Common myeloid progenitor, CD34-positive (primary cell): Measurements from ENCODE around the gene TBX5.
"Not testable (repeated sequence)": the region's sequence is repeated elsewhere in the genome, so short reads cannot be mapped to it uniquely, and the experiment has no call there.

Experiments used
- CTCF ChIA-PET: fragments of 350-600 bp; sonication (Branson Sonifier 250); formaldehyde crosslinking; loops from one replicate; lab custom pipeline; 2021; ENCODE audit warnings: antibody characterized with exemption; lab: Charles Lee
- POLR2A ChIA-PET: fragments of 350-600 bp; sonication (Branson Sonifier 250); formaldehyde crosslinking; loops from one replicate; lab custom pipeline; 2021; ENCODE audit warnings: antibody characterized with exemption; lab: Charles Lee
- DNase-seq, 3 donors: peaks; one replicate each; pipeline versions ENCODE4 v3.0.0 to v3.0.0-alpha.2; 2013
- H3K27ac ChIP-seq, 2 experiments: 1 replicate in 1 of 2; 2 replicates in 1 of 2; pipeline ENCODE4 v1.7.0; 2013; ENCODE audit warnings: inconsistent platforms in 2 of 2, low read length in 2 of 2, mild to moderate bottlenecking in 2 of 2, low read depth in 1 of 2, moderate library complexity in 1 of 2; ENCODE audit not compliant: severe bottlenecking in 2 of 2, insufficient read depth in 1 of 2, poor library complexity in 1 of 2
- H3K27me3 ChIP-seq, 5 experiments: replicated peaks in 2 of 5; 1 replicate in 3 of 5; 2 replicates in 2 of 5; pipeline versions ENCODE4 v1.6.1 to v1.7.0; 2013; ENCODE audit warnings: low read length in 4 of 5, mild to moderate bottlenecking in 2 of 5, moderate library complexity in 2 of 5, inconsistent platforms in 1 of 5; ENCODE audit not compliant: insufficient read depth in 5 of 5, control insufficient read depth in 4 of 5
- H3K36me3 ChIP-seq, 4 experiments: 1 replicate in 2 of 4; 2 replicates in 2 of 4; pipeline versions ENCODE4 v1.6.1 to v1.7.0; 2013; ENCODE audit warnings: low read length in 3 of 4, control low read depth in 1 of 4, mild to moderate bottlenecking in 1 of 4; ENCODE audit not compliant: control insufficient read depth in 4 of 4, insufficient read depth in 4 of 4
- H3K4me1 ChIP-seq, 4 experiments: 1 replicate in 3 of 4; 2 replicates in 1 of 4; pipeline versions ENCODE4 v1.6.1 to v1.7.1; 2013; ENCODE audit warnings: low read length in 3 of 4, mild to moderate bottlenecking in 3 of 4, control low read depth in 1 of 4, inconsistent platforms in 1 of 4, moderate library complexity in 1 of 4; ENCODE audit not compliant: control insufficient read depth in 4 of 4, insufficient read depth in 4 of 4; ENCODE audit errors: control extremely low read depth in 1 of 4
- H3K4me3 ChIP-seq, 7 experiments: 1 replicate in 4 of 7; 2 replicates in 3 of 7; pipeline versions ENCODE4 v1.5.1 to v1.7.0; 2013; ENCODE audit warnings: mild to moderate bottlenecking in 7 of 7, low read length in 6 of 7, moderate library complexity in 6 of 7, inconsistent platforms in 2 of 7, low read depth in 2 of 7, control low read depth in 1 of 7; ENCODE audit not compliant: insufficient read depth in 4 of 7, control insufficient read depth in 1 of 7; ENCODE audit errors: extremely low read depth in 1 of 7
- H3K9me3 ChIP-seq, 5 experiments: 1 replicate in 4 of 5; 2 replicates in 1 of 5; pipeline versions ENCODE4 v1.6.1 to v1.7.1; 2013; ENCODE audit warnings: low read length in 4 of 5, mild to moderate bottlenecking in 2 of 5, inconsistent platforms in 1 of 5, low read depth in 1 of 5, moderate library complexity in 1 of 5; ENCODE audit not compliant: control insufficient read depth in 4 of 5, insufficient read depth in 2 of 5; ENCODE audit errors: control extremely low read depth in 1 of 5
- WGBS: methylation state at CpG from one replicate; pipeline ENCODE4 v1.1.5; 2013; ENCODE audit not compliant: insufficient coverage; 5-methylcytosine and 5-hydroxymethylcytosine counted together

Gene TBX5

DNA sequence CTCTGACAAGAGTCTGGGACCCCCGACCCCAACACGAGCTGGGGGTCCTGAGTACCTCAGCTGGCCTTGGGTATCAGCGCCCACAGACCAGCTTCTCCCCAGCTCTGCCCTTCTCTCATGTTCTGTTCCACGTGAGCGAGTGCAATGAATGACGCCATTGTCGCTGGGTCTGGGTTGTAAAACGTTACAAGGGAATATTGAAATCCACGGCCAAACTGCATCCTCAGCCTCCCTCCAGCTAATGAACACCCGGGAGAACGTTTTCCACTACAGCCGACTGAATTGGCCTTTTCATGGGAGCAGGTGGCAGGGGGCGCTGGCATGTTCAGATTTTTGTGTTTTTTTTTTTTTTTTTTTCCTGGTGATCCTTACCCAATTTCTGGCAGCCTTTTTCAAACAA, 34.7 kb downstream of the TBX5 start:
- POLR2A ChIA-PET: no interaction called here

DNA sequence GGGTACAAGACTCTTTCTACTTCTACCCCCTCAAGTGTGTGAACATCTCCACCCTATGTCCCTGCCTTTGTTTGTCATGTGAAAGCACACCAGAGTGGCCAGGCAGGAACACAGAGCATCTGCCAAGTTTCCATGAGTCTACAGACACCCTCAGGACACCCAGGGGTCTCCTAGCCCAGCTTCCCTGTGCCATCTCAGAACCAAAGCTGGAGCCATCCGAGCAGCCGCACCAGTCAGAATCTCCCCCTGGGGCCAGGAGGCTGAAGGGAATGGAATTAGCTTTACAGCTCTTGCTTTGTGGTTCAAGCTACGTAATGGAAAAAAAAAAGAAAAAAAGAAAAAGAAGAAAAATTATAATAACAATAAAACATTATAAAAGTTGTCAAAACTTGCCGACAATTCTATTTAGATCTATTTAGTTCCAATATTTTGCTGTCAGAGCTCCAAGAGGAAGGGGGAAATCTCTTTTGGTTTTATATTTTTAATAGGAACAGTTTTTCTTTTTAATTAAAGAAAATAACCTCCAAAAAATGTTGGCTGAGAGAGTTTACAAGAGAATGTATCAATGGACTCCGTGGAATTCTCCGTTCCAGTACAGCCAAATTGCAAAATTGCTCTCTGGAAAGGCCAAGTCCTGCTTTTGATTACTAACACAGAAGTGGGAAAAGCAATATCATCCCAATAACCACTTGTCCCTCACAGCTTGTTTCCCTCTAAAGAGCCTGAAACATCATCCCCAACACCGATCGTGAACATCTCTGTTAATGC, 37.1 kb downstream of the TBX5 start:
- CTCF ChIA-PET: no interaction called here
- DNase-seq: no peak
- Histone ChIP-seq H3K36me3 (no peaks in the 10 kb centered on the region), H3K4me3 (no peak overlapping the region), H3K27ac (no peak overlapping the region), H3K9me3 (peaks cover 0 to 4% (median 0%) of the 10 kb centered on the region in 5 experiments), H3K4me1 (no peaks in the 10 kb centered on the region), H3K27me3 (peaks cover 0 to 8% (median 0%) of the 10 kb centered on the region in 5 experiments)
- POLR2A ChIA-PET: interaction anchor here (0.6 kb wide), 2 partner anchors 49 to 1303 kb away, joined by 3 to 4 read pairs; no protein-coding TSS in a partner anchor
- 88% methylated on average over 4 of the region's 8 CpGs for WGBS

More for the DNA sequence above, 34.7 kb downstream of the TBX5 start:
- Histone ChIP-seq H3K27me3 (peaks cover 0 to 8% (median 0%) of the 10 kb centered on the region in 5 experiments), H3K4me1 (no peaks in the 10 kb centered on the region), H3K4me3 (no peak overlapping the region), H3K27ac (no peak overlapping the region), H3K9me3 (peaks cover 0 to under 1% (median 0%) of the 10 kb centered on the region in 5 experiments), H3K36me3 (no peaks in the 10 kb centered on the region)
- WGBS: 78% methylated on average over 9 of the region's 13 CpGs
- CTCF ChIA-PET: no interaction called here
- DNase-seq: no peak

DNA sequence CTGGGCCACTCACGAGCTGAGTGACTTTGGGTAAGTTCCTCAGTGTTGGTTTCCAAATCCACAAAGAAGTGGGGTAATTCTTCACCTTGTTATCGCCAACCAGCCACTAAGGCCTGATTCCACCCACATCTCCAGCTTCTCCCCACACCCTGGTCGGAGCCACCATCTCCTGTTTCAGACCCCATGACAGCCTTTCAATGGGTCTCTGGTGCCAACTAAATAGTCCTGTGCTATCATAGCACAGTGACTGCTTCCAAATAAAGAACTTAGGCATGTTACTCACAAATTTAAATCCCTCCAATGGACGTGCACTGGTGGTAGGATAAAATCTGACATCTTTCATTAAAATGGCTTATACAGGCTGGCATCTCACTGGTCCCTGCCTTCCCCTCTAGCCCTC, 44.0 kb downstream of the TBX5 start:
- ChIA-PET CTCF (no interaction called here), POLR2A (no interaction called here)
- WGBS: 77% methylated on average over 4 of the region's 4 CpGs
- no peak for DNase-seq
- Histone ChIP-seq H3K4me3 (no peak overlapping the region), H3K27me3 (peaks cover 0 to 5% (median 2%) of the 10 kb centered on the region in 5 experiments), H3K4me1 (no peaks in the 10 kb centered on the region), H3K36me3 (no peaks in the 10 kb centered on the region), H3K27ac (no peak overlapping the region), H3K9me3 (peaks cover 0 to 4% (median 0%) of the 10 kb centered on the region in 5 experiments)

DNA sequence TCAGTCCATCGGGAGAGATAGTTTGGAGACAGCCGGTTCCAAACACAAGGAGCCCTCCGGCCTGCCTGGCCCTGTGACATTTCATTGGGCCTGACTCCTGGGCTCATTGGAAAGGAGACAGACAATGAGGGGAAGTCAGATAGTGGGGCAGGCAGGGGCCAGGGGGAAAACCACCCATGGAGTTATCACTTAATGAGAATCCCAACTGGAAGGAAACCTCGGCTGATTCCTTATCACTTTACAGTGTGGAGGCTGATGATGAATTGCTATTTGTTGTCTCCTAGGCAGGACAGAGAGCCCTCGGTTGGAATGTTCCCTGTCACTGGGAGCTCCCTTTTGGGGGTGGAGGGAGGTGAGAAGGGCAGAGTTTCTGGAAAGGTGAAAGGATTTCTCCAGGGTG, 44.4 kb downstream of the TBX5 start:
- Histone ChIP-seq H3K4me3 (no peak overlapping the region), H3K4me1 (no peaks in the 10 kb centered on the region), H3K27ac (no peak overlapping the region), H3K27me3 (peaks cover 0 to 5% (median 2%) of the 10 kb centered on the region in 5 experiments), H3K36me3 (no peaks in the 10 kb centered on the region), H3K9me3 (peaks cover 0 to 4% (median 0%) of the 10 kb centered on the region in 5 experiments)
- DNase-seq: no peak
- CTCF ChIA-PET: no interaction called here
- POLR2A ChIA-PET: no interaction called here
- 29% methylated on average over 4 of the region's 5 CpGs for WGBS

DNA sequence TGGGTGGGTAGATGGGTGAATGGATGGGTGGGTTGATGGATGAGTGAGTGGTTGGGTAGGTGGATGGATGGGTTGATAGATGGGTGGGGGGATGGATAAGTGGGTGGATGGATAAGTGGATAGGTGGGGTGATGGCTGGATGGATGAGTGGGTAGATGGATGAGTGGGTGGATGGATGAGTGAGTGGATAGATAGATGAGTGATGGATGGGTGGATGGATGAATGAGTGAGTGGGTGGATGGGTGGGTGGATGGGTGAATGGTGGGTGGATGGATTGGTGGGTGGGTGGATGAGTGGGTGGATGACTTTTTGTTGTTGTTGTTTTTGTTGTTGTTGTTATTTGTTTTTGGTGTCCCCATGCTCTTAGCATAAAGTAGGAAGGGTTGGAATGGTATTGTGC, 45.5 kb downstream of the TBX5 start:
- no peaks in the 10 kb centered on the region for H3K36me3 ChIP-seq
- H3K4me3 ChIP-seq: no peak overlapping the region
- DNase-seq: no peak
- ChIA-PET CTCF (no interaction called here), POLR2A (no interaction called here)
- peaks cover 0 to 4% (median 2%) of the 10 kb centered on the region in 5 experiments for H3K27me3 ChIP-seq
- H3K9me3 ChIP-seq: no peaks in the 10 kb centered on the region
- no peak overlapping the region for H3K27ac ChIP-seq
- H3K4me1 ChIP-seq: no peaks in the 10 kb centered on the region

DNA sequence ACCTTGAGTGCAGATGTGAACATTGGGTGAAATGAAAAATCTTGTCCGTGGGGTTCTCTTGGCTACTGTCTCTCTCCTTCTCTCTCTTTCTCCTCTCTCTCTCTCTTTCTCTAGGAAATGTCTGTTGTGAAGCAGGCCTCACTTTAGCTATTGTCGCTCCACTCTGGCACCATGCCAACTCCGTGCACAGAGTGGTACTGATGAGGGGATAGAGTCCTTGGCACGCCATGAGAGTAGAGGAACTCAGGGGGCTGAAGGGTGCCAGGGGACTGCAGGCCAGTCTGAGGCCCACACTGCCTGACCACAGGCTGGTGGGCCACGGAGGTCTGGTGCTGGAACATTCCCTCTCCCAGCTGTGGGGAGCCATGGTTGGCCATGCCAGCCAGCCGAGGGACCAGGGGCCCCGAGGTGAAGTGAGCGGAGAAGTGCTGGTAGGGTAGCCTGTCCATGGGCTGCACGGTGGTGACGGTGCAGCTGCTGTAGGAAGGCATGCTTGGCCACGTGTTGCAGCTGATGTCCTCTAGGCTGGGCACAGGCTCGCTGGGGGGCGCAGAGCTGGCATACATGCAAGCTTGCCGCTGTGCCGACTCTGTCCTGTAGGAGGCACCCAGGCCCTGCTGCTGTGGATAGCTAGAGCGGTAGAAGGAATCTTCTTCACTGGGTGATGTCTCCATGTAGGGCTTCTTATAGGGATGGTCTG, 50.4 kb downstream of the TBX5 start:
- no peaks in the 10 kb centered on the region for H3K9me3 ChIP-seq
- H3K27me3 ChIP-seq: peaks cover 0 to 6% (median 0%) of the 10 kb centered on the region in 5 experiments
- ChIA-PET CTCF (no interaction called here), POLR2A (no interaction called here)
- no peaks in the 10 kb centered on the region for H3K36me3 ChIP-seq
- no peak overlapping the region for H3K27ac ChIP-seq
- WGBS: 65% methylated on average over 13 of the region's 16 CpGs
- H3K4me1 ChIP-seq: no peaks in the 10 kb centered on the region
- H3K4me3 ChIP-seq: no peak overlapping the region
- DNase-seq: no peak

DNA sequence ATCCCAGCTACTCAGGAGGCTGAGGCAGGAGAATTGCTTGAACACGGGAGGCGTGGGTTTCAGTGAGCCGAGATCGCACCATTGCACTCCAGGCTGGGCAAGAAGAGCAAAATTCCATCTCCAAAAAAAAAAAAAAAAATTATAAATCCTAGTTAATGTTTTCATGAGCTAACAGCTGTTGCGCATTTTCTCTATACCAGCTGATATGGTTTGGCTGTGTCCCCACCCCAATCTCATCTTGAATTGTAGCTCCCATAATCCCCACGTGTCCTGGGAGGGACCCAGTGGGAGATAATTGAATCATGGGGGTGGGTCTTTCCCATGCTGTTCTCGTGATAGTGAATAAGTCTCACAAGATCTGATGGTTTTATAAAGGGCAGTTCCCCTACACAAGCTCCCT, 56.7 kb downstream of the TBX5 start:
- H3K4me1 ChIP-seq, DNase-seq, H3K9me3 ChIP-seq, CTCF ChIA-PET, H3K27ac ChIP-seq, H3K36me3 ChIP-seq, H3K27me3 ChIP-seq, POLR2A ChIA-PET, H3K4me3 ChIP-seq: not testable (repeated sequence)
- whole genome bisulfite sequencing: 100% methylated on average over 6 of the region's 7 CpGs
